Muscle layer of colon (tissue), 2 donors: ENCODE measurements around the gene ZBTB45.

Experiments
- H3K27ac ChIP-seq: one replicate; pipeline ENCODE4 v1.7.0; 2013; ENCODE audit warnings: low read depth, mild to moderate bottlenecking, low read length, moderate library complexity
- H3K27me3 ChIP-seq, 2 donors: one replicate each; pipeline ENCODE4 v1.7.0; 2013; ENCODE audit warnings: low read length in 2 of 2, mild to moderate bottlenecking in 2 of 2; ENCODE audit not compliant: insufficient read depth in 2 of 2, control insufficient read depth in 1 of 2
- H3K36me3 ChIP-seq: one replicate; pipeline ENCODE4 v1.7.0; 2013; ENCODE audit warnings: mild to moderate bottlenecking, low read length; ENCODE audit not compliant: insufficient read depth
- H3K4me1 ChIP-seq: one replicate; pipeline ENCODE4 v1.7.0; 2013; ENCODE audit warnings: mild to moderate bottlenecking, low read length; ENCODE audit not compliant: insufficient read depth
- H3K4me3 ChIP-seq, 2 donors: one replicate each; pipeline ENCODE4 v1.7.0; 2013; ENCODE audit warnings: low read length in 2 of 2, low read depth in 1 of 2, mild to moderate bottlenecking in 1 of 2, moderate library complexity in 1 of 2
- H3K9ac ChIP-seq: one replicate; pipeline ENCODE4 v1.7.0; 2013; ENCODE audit warnings: low read length
- H3K9me3 ChIP-seq: one replicate; pipeline ENCODE4 v1.7.0; 2013; ENCODE audit warnings: mild to moderate bottlenecking, low read length
- donor health status: abdominal sarcoma.
- donor health status: Adenocarcinoma of cecum.

The ZBTB45 gene

DNA sequence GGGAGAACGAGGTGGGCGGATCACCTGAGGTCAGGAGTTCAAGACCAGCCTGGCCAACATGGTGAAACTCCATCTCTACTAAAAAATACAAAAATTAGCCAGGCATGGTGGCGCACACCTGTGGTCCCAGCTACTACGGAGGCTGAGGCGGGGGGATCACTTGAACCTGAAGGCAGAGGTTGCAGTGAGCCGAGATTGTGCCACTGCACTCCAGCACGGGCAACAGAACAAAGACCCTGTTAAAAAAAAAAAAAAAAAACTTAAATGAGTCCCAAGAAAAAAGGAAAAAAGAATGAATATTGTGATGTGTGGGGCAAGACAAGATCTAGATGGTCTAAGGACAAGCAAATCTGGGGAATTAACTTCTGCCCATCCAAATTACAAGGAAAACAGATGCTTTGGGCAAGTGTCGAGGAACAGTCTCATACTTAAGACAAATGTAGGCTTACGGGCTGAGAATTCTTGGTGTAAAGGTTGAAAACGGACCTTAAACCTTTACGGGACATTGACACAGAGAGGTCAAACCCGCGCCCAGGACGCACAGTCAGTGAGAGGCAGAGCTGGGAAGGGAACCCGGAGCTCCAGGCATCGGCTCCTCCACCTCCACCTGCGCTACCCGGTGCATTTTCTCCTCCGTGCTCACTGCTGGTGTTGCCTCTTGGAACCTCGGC, 53.4 kb downstream of the ZBTB45 start:
- peaks cover 15% of the 10 kb centered on the region for H3K4me1 ChIP-seq
- peaks cover 11% of the 10 kb centered on the region for H3K36me3 ChIP-seq
- H3K9me3 ChIP-seq: no peaks in the 10 kb centered on the region
- H3K27ac ChIP-seq: no peak overlapping the region
- H3K27me3 ChIP-seq: no peaks in the 10 kb centered on the region
- H3K4me3 ChIP-seq: peak overlapping the region; percentile 45 to 70
- no peak overlapping the region for H3K9ac ChIP-seq
